PC-3 (cell line): ENCODE measurements around the gene DAAM1.

Experiments used
- CTCF ChIP-seq: fragments of 300-600 bp; sonication (generic); conservative IDR thresholded peaks from 2 replicates; pipeline ENCODE4 v1.5.1; 2017; ENCODE audit warnings: antibody characterized with exemption, low read depth, mild to moderate bottlenecking, low read length
- EZH2 ChIP-seq: fragments of 300-600 bp; sonication (generic); IDR thresholded peaks from one replicate; pipeline ENCODE4 v1.6.1; 2017; ENCODE audit warnings: antibody characterized with exemption, mild to moderate bottlenecking, low read length; ENCODE audit not compliant: unreplicated experiment
- EZH2phosphoT487 ChIP-seq: fragments of 300-600 bp; sonication (generic); IDR thresholded peaks from 2 replicates; pipeline ENCODE4 v1.6.1; 2018; ENCODE audit warnings: mild to moderate bottlenecking, antibody characterized with exemption, low read length, borderline replicate concordance

GRCh38 chr14:59359431-59360124, 171.1 kb downstream of the DAAM1 start:
- no peak for TF ChIP-seq CTCF
- no peak for TF ChIP-seq EZH2
- no peak for TF ChIP-seq EZH2phosphoT487
